ENCODE measurements around the gene PDE4D. TPM values are rescaled to one million over a fixed set of nuclear protein-coding genes. Genes with fewer than 3 reads are reported as not detected.

The PDE4D gene
- polyA plus RNA-seq, 1 donor = 40.8 TPM

- no peak for DNase-seq
Measured at GRCh38 chr5:59654691-59655090, 238.8 kb downstream of the PDE4D start.

DNA sequence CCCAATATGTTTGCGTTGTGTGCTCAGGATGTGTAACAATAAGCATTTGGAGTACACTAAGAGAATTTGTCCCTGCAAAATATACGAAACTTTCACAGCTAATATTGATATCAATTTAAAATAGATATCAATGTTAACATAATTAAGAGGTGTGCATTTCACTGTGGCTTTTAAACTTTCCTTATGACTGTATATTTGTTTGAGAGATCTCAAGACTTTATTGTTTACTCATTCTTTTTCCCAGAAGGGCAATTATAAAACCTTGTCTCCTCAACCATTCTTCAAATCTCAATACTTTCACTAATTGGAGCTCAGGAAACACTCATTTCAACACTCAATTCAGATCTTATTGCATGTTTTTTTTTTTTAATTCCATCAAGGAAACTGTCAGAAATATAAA is 241.1 kb downstream of the PDE4D start:
- DNase-seq = no peak

- no peak for DNase-seq
Measured at GRCh38 chr5:59648949-59649921, 244.3 kb downstream of the PDE4D start.

DNA sequence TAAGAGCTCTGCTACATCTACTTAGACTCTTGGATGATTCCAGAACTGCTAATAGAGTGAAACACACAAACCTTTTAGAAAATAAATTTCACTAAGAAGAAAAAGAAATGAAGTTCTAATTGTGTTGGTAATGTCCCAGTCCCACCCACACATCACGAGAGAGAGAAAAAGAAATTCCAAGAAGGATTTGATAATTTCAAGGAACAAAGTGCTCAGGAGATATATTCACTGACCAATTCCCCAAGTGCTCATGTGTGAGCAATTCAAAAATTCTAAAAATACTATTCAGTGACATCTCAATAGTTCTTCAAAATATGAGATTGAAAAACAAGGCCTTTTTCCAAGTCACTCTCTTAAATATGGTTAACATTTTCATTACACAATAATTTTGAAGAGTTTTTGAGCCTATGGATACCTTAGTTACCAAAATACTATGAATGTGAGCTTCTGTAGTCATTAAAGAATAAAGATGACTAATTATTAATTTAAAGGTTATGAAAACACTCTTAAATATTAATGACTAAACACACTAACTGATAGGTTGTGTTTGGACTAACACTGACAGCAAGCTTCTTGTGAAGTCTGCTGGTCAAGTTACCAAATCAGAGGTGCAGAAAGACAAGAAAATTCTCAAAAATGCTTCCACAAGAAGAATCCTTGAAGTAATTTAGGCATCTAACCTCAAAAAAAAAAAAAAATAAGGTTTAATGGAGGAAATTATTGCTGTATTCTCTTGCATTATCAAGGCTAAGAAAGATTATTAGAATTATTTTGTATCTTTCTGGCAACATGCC is 245.3 kb downstream of the PDE4D start:
- no peak for DNase-seq

GRCh38 chr5:59645380-59645779 is 248.1 kb downstream of the PDE4D start:
- DNase-seq = no peak

GRCh38 chr5:59640411-59640810 is 253.1 kb downstream of the PDE4D start:
- DNase-seq = no peak

GRCh38 chr5:59637884-59638580 is 255.5 kb downstream of the PDE4D start:
- DNase-seq = no peak

GRCh38 chr5:59629561-59629960 is 264.0 kb downstream of the PDE4D start:
- no peak for DNase-seq

GRCh38 chr5:59628062-59628828 is 265.3 kb downstream of the PDE4D start:
- DNase-seq = no peak

- no peak for DNase-seq
Measured at GRCh38 chr5:59624898-59625297, 268.6 kb downstream of the PDE4D start.

DNA sequence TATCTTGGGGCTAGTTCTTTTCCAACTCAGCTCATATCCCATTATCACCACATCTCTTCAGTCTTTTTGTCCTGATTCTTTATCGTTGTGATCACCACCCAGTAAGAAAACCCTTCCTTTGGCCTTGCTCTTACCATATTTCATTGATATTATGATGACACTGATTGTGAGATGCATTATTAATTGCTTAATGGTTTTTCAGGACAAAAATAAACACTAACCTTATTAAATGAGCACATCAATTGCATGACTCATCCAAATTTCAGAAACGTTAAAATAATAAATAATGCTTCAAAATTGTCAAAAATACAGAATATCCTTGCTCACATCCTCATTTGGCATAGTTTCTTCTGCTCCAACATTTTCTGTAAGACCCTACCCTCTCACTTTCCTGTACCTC is 270.7 kb downstream of the PDE4D start:
- DNase-seq = no peak

- DNase-seq = no peak
Measured at GRCh38 chr5:59621477-59621876, 272.0 kb downstream of the PDE4D start.

GRCh38 chr5:59620535-59621212 is 272.9 kb downstream of the PDE4D start:
- no peak for DNase-seq

DNA sequence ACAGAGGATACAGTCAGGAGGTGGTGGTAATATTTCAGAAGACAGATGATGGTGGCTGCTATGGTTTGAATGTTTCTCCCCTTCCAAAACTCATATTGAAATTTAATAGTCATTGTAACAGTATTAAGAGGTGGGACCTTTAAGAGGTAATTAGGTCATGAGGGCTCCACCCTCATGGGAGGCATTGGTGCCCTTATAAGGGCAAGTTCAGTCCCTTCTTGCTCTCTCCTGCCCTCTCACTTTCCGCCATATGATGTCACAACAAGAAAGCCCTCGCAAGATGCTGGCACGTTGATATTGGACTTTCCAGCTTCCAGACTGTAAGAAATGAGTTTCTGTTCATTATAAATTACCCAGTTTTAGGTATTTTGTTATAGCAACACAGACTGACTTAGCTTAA is 274.9 kb downstream of the PDE4D start:
- DNase-seq = no peak

DNA sequence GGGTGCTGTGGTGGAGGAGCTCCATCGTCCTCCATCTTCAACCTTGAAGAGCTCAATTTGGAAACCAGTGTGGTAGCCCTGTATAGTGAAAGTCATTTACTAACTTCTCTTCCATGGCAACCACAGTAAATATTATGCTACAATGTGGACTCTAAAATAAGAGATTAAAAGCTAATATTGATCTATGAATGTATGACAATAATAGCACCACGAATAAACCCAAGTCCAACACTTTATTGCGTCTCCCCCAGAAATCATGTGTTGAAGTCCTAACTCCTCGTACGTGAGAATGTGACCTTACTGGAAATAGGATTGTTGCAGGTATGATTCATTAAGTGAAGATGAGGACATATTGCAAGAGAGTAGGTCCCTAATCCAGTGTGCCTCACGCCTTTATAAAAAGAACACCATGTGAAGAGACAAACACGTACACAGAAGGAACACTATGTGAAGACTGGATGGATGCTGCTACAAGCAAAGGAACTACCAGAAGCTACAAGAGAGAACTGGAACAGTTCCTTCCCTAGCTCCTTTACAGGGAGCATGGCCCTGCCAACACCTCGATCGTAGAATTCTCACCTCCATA is 276.2 kb downstream of the PDE4D start:
- DNase-seq = no peak

GRCh38 chr5:59616413-59616812 is 277.1 kb downstream of the PDE4D start:
- no peak for DNase-seq

DNA sequence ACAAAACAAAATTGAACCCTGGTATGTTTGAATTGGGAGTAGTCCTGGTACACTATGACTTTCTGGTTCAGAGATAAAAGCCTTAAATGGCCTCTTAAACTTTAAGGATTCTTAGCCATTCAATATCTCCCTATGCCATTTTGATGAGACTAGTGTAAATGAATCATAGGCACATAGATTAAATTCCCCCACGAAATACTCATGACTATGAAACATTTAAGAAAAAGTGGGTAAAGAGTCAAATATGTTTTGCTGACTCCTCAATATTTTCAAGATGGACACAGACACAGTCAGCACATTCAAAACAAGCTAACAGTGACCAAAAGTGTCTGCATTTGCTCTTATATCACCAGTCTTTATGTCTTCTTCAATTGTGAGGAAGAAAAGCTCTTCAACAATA is 278.3 kb downstream of the PDE4D start:
- no peak for DNase-seq

GRCh38 chr5:59609501-59610265 is 283.8 kb downstream of the PDE4D start:
- no peak for DNase-seq

- DNase-seq = no peak
Measured at GRCh38 chr5:59608745-59609144, 284.8 kb downstream of the PDE4D start.

GRCh38 chr5:59607138-59607765 is 286.3 kb downstream of the PDE4D start:
- no peak for DNase-seq

Data from hindlimb muscle (tissue), 1 donor.